HFFc6 (cell line): Measurements from ENCODE around the gene SCAF4. TPM values are rescaled to one million over a fixed set of nuclear protein-coding genes. Genes with fewer than 3 reads are reported as not detected.

Experiments
- DNase-seq: peaks from one replicate; pipeline ENCODE4 v3.0.0-alpha.2; 2018
- H3K27ac Mint-ChIP-seq: 2 replicates; pipeline ENCODE4 v1.8.0; 2020; ENCODE audit warnings: mild to moderate bottlenecking, mixed read lengths
- H3K27me3 Mint-ChIP-seq: 2 replicates; pipeline ENCODE4 v1.8.0; 2021; ENCODE audit warnings: mild to moderate bottlenecking, moderate library complexity, mixed read lengths; ENCODE audit not compliant: insufficient read depth
- H3K36me3 Mint-ChIP-seq: 2 replicates; pipeline ENCODE4 v1.8.0; 2021; ENCODE audit warnings: low read depth, mixed read lengths
- H3K4me1 Mint-ChIP-seq: 2 replicates; pipeline ENCODE4 v1.8.0; 2020; ENCODE audit warnings: low read depth, mixed read lengths
- H3K4me3 Mint-ChIP-seq: 2 replicates; pipeline ENCODE4 v1.8.0; 2020; ENCODE audit warnings: mild to moderate bottlenecking, moderate library complexity, mixed read lengths
- H3K9me3 Mint-ChIP-seq: 2 replicates; pipeline ENCODE4 v1.8.0; 2020; ENCODE audit warnings: mild to moderate bottlenecking, mixed read lengths
- total RNA-seq, 6 experiments: library from RNA; stranded (reverse); fragmentation: NEBNext Ultra II Directional; extraction: Animal tissue kit (Norgen Biotek cat#: 25700); gene quantifications; 2 replicates in 1 of 6; 3 replicates in 5 of 6; pipeline ENCODE4 v1.2.3, GENCODE V29; 2021
- TF ChIP-seq, protein P1 (sequence below): fragments of 200-600 bp; sonication (generic); IDR thresholded peaks from 2 replicates; pipeline ENCODE4 v1.5.0; 2021; ENCODE audit warnings: antibody characterized with exemption, mild to moderate bottlenecking

The SCAF4 gene
- total RNA-seq, 6 experiments from 2014 or later: 21.8 to 28.4 (median 26.3) TPM

DNA sequence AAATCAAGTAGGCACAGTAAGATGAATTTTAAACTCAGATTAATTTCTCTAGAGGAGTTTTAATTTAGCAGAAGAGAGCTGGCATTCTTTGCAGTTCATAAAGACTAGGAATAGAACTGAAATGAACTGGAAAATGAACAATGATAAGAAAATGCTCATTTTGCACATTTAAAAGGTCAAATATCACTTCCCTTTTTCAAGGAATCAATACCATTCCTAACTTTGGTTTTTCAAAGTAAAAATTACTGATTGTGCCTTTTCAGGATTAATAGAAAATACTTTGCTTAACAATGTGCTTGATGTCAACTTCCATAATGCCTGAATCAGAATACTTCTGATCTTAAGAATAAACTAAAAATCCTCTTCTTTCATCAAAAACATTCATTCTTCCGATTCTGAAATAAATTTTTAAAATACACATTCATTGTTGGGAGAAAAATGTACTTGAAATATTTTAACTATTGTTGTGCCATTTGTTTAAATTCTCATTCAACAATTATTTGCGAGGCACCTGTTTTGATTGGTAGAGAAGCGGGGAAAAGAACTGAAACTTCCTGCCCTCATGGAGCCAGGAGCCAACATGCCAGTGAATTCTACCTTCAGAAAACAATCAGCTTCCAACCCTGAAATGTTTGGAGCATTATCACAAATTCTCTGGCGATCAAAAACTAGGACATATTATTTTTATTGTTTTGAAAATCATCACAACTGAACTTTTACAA, 2.1 kb downstream of the SCAF4 start:
- TF ChIP-seq, protein P1, sequence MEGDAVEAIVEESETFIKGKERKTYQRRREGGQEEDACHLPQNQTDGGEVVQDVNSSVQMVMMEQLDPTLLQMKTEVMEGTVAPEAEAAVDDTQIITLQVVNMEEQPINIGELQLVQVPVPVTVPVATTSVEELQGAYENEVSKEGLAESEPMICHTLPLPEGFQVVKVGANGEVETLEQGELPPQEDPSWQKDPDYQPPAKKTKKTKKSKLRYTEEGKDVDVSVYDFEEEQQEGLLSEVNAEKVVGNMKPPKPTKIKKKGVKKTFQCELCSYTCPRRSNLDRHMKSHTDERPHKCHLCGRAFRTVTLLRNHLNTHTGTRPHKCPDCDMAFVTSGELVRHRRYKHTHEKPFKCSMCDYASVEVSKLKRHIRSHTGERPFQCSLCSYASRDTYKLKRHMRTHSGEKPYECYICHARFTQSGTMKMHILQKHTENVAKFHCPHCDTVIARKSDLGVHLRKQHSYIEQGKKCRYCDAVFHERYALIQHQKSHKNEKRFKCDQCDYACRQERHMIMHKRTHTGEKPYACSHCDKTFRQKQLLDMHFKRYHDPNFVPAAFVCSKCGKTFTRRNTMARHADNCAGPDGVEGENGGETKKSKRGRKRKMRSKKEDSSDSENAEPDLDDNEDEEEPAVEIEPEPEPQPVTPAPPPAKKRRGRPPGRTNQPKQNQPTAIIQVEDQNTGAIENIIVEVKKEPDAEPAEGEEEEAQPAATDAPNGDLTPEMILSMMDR: no peak
- Mint-ChIP-seq H3K27ac (no peak overlapping the region; the same call in 1 of the 2 replicates), H3K9me3 (no peaks in the 10 kb centered on the region), H3K27me3 (no peaks in the 10 kb centered on the region), H3K4me1 (peaks cover 6% of the 10 kb centered on the region), H3K36me3 (no peaks in the 10 kb centered on the region; the same call in 1 of the 2 replicates), H3K4me3 (no peak overlapping the region; the same call in 1 of the 2 replicates)
- no peak for DNase-seq

DNA sequence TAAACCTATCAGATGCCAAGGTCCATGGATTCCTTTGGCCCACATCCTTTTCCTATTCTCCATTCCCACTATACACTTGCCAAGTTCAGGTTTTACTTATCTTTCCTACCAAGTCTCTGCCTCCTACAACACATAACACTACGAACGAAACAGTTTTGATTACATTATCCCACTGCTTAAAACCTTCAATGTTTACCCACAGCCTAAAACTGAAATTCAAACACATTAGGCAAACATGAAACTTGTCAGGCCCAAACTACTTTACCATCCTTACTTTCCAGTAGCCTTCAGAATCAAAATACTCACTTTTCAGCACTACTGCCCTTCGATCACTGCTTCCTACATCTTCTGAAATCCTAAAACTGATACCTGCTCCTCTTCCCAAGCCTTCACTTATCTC, 3.0 kb downstream of the SCAF4 start:
- H3K27me3 Mint-ChIP-seq: no peaks in the 10 kb centered on the region
- no peak overlapping the region for H3K4me3 Mint-ChIP-seq
- no peak overlapping the region for H3K27ac Mint-ChIP-seq
- H3K36me3 Mint-ChIP-seq: no peaks in the 10 kb centered on the region; the same call in 1 of the 2 replicates
- no peaks in the 10 kb centered on the region for H3K9me3 Mint-ChIP-seq
- no peak for DNase-seq
- peaks cover 14% of the 10 kb centered on the region for H3K4me1 Mint-ChIP-seq
- TF ChIP-seq, protein P1: no peak

DNA sequence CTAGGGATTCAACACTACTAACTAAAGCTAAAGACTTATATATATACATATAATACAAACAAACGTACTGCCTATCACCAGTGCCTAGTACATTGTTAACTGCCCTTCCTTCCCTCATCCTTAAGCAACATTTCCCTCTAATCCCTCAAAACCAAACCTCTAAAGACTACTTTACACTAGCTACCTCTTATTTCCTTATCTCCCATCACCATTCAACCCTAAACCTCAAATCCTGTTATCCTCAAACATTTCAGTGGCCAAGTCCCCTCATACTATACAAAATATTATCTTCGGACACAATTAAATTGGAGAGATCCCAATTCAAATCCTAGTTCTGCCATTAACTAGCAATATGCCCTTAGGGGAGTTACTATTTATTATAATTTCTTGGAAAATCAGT, 3.7 kb downstream of the SCAF4 start:
- Mint-ChIP-seq H3K4me3 (no peak overlapping the region), H3K4me1 (peaks cover 14% of the 10 kb centered on the region), H3K27ac (no peak overlapping the region), H3K27me3 (no peaks in the 10 kb centered on the region), H3K9me3 (no peaks in the 10 kb centered on the region), H3K36me3 (no peaks in the 10 kb centered on the region; the same call in 1 of the 2 replicates)
- TF ChIP-seq, protein P1: no peak
- DNase-seq: no peak

DNA sequence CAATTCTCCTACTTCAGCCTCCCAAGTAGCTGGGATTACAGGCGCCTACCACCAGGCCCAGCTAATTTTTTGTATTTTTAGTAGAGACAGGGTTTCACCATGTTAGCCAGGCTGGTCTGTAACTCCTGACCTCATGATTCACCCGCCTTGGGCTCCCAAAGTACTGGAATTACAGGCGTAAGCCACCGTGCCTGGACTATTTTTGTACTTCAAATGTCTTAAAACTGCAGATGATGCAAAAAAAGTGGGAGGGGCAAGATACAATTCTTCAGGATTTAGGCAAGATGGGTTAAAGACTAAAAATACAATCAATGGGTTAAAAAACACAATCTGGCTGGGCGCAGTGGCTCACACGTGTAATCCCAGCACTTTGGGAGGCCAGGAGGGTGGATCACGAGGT, 4.7 kb downstream of the SCAF4 start:
- no peak for DNase-seq
- Mint-ChIP-seq H3K9me3 (no peaks in the 10 kb centered on the region), H3K4me1 (peaks cover 14% of the 10 kb centered on the region), H3K36me3 (no peaks in the 10 kb centered on the region; the same call in 1 of the 2 replicates), H3K27ac (no peak overlapping the region), H3K27me3 (no peaks in the 10 kb centered on the region), H3K4me3 (no peak overlapping the region)
- TF ChIP-seq, protein P1: no peak

DNA sequence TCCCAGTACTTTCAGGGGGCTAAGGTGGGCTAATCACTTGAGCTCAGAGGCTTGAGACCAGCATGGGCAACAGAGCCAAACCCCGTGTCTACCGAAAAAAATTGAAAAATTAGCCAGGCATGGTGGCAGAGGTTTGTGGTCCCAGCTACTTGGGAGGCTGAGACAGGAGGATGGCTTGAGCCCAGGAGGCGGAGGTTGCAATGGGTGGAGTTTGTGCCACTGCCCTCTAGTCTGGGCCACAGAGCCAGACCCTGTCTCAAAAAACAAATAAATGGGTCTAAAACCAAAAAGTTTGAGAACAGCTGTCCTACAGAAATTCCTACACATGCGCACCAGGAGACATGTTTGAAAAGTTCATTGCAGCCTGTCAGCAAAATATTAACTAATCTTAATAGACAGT, 5.5 kb downstream of the SCAF4 start:
- Mint-ChIP-seq H3K9me3 (no peaks in the 10 kb centered on the region), H3K27ac (no peak overlapping the region), H3K4me3 (no peak overlapping the region), H3K36me3 (no peaks in the 10 kb centered on the region; the same call in 1 of the 2 replicates), H3K4me1 (peaks cover 16% of the 10 kb centered on the region), H3K27me3 (no peaks in the 10 kb centered on the region)
- TF ChIP-seq, protein P1: no peak
- no peak for DNase-seq
